ENCODE measurements around the gene AIM2.

Gene AIM2

GRCh38 chr1:159088546-159089183 is 12.1 kb upstream of the AIM2 start:
- no peak overlapping the region for H3K27ac ChIP-seq

GRCh38 chr1:159088050-159088449 is 11.5 kb upstream of the AIM2 start:
- no peak for TF ChIP-seq CTCF (conservative IDR thresholded peaks at IDR 0.05)

More at GRCh38 chr1:159088546-159089183, 12.1 kb upstream of the AIM2 start:
- no peak for TF ChIP-seq CTCF (conservative IDR thresholded peaks at IDR 0.05)

GRCh38 chr1:159084867-159085266 is 8.3 kb upstream of the AIM2 start:
- TF ChIP-seq CTCF (conservative IDR thresholded peaks at IDR 0.05): no peak
- H3K27ac ChIP-seq: no peak overlapping the region

More at GRCh38 chr1:159088050-159088449, 11.5 kb upstream of the AIM2 start:
- no peak overlapping the region for H3K27ac ChIP-seq

GRCh38 chr1:159084152-159084551 is 7.6 kb upstream of the AIM2 start:
- no peak for TF ChIP-seq CTCF (conservative IDR thresholded peaks at IDR 0.05)
- no peak overlapping the region for H3K27ac ChIP-seq

- no peak for TF ChIP-seq CTCF (conservative IDR thresholded peaks at IDR 0.05)
- H3K27ac ChIP-seq: no peak overlapping the region
These were observed 6.4 kb upstream of the AIM2 start for GRCh38 chr1:159083013-159083412.

GRCh38 chr1:159081626-159082025 is 5.1 kb upstream of the AIM2 start:
- no peak for TF ChIP-seq CTCF (conservative IDR thresholded peaks at IDR 0.05)

GRCh38 chr1:159079525-159079924 is 3.0 kb upstream of the AIM2 start:
- TF ChIP-seq CTCF (conservative IDR thresholded peaks at IDR 0.05): no peak
- no peak overlapping the region for H3K27ac ChIP-seq

More at GRCh38 chr1:159081626-159082025, 5.1 kb upstream of the AIM2 start:
- no peak overlapping the region for H3K27ac ChIP-seq

Data from VCaP (cell line).